Tibial artery (tissue), 4 donors: ENCODE measurements around the gene STPG3.

Experiments
- DNase-seq, 2 donors: peaks; one replicate each; pipeline ENCODE4 v3.0.0-alpha.2; 2019
- H3K27ac ChIP-seq, 2 donors: fragments of 200-600 bp; sonication (generic) in 1 of 2; 1 replicate in 1 of 2; 2 replicates in 1 of 2; pipeline ENCODE4 v1.5.1; 2018 to 2019; ENCODE audit warnings: mild to moderate bottlenecking in 1 of 2
- H3K27me3 ChIP-seq, 2 donors: fragments of 200-600 bp; sonication (generic) in 1 of 2; one replicate each; pipeline versions ENCODE4 v1.5.1 to v1.6.0; 2016 to 2019
- H3K36me3 ChIP-seq, 3 donors: fragments of 200-600 bp; sonication (generic) in 2 of 3; one replicate each; pipeline ENCODE4 v1.5.1; 2016 to 2019; ENCODE audit warnings: mild to moderate bottlenecking in 2 of 3
- H3K4me1 ChIP-seq, 4 donors: fragments of 200-600 bp; sonication (generic) in 2 of 4; 1 replicate in 3 of 4; 2 replicates in 1 of 4; pipeline ENCODE4 v1.5.1; 2016 to 2019
- H3K4me3 ChIP-seq, 2 donors: fragments of 200-600 bp; sonication (generic) in 1 of 2; 1 replicate in 1 of 2; 2 replicates in 1 of 2; pipeline ENCODE4 v1.5.1; 2018 to 2019; ENCODE audit warnings: mild to moderate bottlenecking in 2 of 2
- H3K9me3 ChIP-seq, 3 donors: fragments of 200-600 bp; sonication (generic) in 1 of 3; one replicate each; pipeline ENCODE4 v1.5.1; 2016 to 2019
- CTCF ChIP-seq, 2 experiments: fragments of 200-600 bp in 1 of 2; fragments of 450-650 bp in 1 of 2; IDR thresholded peaks; one replicate each; pipeline ENCODE4 v1.5.1; 2017 to 2019; ENCODE audit warnings: antibody characterized with exemption in 2 of 2, mild to moderate bottlenecking in 1 of 2, moderate library complexity in 1 of 2
- intact Hi-C: fragments of 100-400 bp; cut with DNase I; formaldehyde crosslinking; loops from one replicate; pipeline ENCODE4 v1.15.0; 2023; ENCODE audit warnings: low total_unique reads

Gene STPG3

GRCh38 chr9:137216188-137216965 lies 34.7 kb upstream of the STPG3 start:
- no peak overlapping the region for H3K4me3 ChIP-seq
- no peak overlapping the region for H3K27ac ChIP-seq
- H3K4me1 ChIP-seq = peaks cover 0 to 28% (median 13%) of the 10 kb centered on the region in 4 donors
- peaks cover 0 to 4% of the 10 kb centered on the region in 2 donors for H3K27me3 ChIP-seq
- TF ChIP-seq CTCF (IDR thresholded peaks at IDR 0.05) = no peak
- intact Hi-C loops = no loop called here
- H3K9me3 ChIP-seq = no peaks in the 10 kb centered on the region
- H3K36me3 ChIP-seq = peaks cover 0 to 24% (median 0%) of the 10 kb centered on the region in 3 donors
- DNase-seq = no peak

GRCh38 chr9:137217276-137218211 lies 33.5 kb upstream of the STPG3 start:
- intact Hi-C loops = no loop called here
- DNase-seq = peak; percentile 60 to 80
- no peaks in the 10 kb centered on the region for H3K9me3 ChIP-seq
- H3K36me3 ChIP-seq = peaks cover 0 to 24% (median 0%) of the 10 kb centered on the region in 3 donors
- H3K4me3 ChIP-seq = peak overlapping the region; percentile 21 to 42
- peaks cover 0 to 35% (median 21%) of the 10 kb centered on the region in 4 donors for H3K4me1 ChIP-seq
- H3K27ac ChIP-seq = peak overlapping the region; percentile 20 to 53
- TF ChIP-seq CTCF (IDR thresholded peaks at IDR 0.05) = no peak
- H3K27me3 ChIP-seq = peaks cover 0 to 8% of the 10 kb centered on the region in 2 donors

- intact Hi-C loops = no loop called here
- no peak for DNase-seq
- Histone ChIP-seq H3K36me3 (peaks cover 0 to 24% (median 0%) of the 10 kb centered on the region in 3 donors), H3K4me3 (no peak overlapping the region), H3K27me3 (peaks cover 0 to 8% of the 10 kb centered on the region in 2 donors), H3K9me3 (no peaks in the 10 kb centered on the region), H3K4me1 (peaks cover 0 to 40% (median 26%) of the 10 kb centered on the region in 4 donors), H3K27ac (no peak overlapping the region)
- no peak for TF ChIP-seq CTCF (IDR thresholded peaks at IDR 0.05)
These were observed 32.8 kb upstream of the STPG3 start for GRCh38 chr9:137218212-137218753.

GRCh38 chr9:137218754-137219271 lies 32.3 kb upstream of the STPG3 start:
- no peak overlapping the region for H3K27ac ChIP-seq
- DNase-seq = no peak
- no peak overlapping the region for H3K4me3 ChIP-seq
- TF ChIP-seq CTCF (IDR thresholded peaks at IDR 0.05) = no peak
- peaks cover 0 to 8% of the 10 kb centered on the region in 2 donors for H3K27me3 ChIP-seq
- intact Hi-C loops = no loop called here
- peaks cover 0 to 24% (median 0%) of the 10 kb centered on the region in 3 donors for H3K36me3 ChIP-seq
- peaks cover 0 to 42% (median 27%) of the 10 kb centered on the region in 4 donors for H3K4me1 ChIP-seq
- no peaks in the 10 kb centered on the region for H3K9me3 ChIP-seq

GRCh38 chr9:137219757-137220316 lies 31.2 kb upstream of the STPG3 start:
- Histone ChIP-seq H3K36me3 (peaks cover 0 to 18% (median 0%) of the 10 kb centered on the region in 3 donors), H3K4me3 (no peak overlapping the region), H3K27ac (no peak overlapping the region), H3K4me1 (peaks cover 0 to 52% (median 32%) of the 10 kb centered on the region in 4 donors), H3K9me3 (no peaks in the 10 kb centered on the region), H3K27me3 (peaks cover 0 to 8% of the 10 kb centered on the region in 2 donors)
- DNase-seq = no peak
- intact Hi-C loops = loop anchor here (5.0 kb wide), 1 partner anchor 33 kb away; the partner anchor contains the start of genes ANAPC2 and SSNA1
- TF ChIP-seq CTCF (IDR thresholded peaks at IDR 0.05) = no peak
